Ovary (tissue), 9 donors: Measurements from ENCODE around the gene CTRB1. TPM values are rescaled to one million over a fixed set of nuclear protein-coding genes. Genes with fewer than 3 reads are reported as not detected.

Source experiments
- DNase-seq, 5 donors: peaks; one replicate each; pipeline ENCODE4 v3.0.0-alpha.2; 2019 to 2020
- H3K27ac ChIP-seq, 2 donors: fragments of 200-600 bp; one replicate each; pipeline versions ENCODE4 v1.5.1 to v1.8.0; 2019 to 2022
- H3K27me3 ChIP-seq: fragments of 200-600 bp; one replicate; pipeline ENCODE4 v1.8.0; 2022
- H3K36me3 ChIP-seq: fragments of 200-600 bp; sonication (generic); one replicate; pipeline ENCODE4 v1.5.1; 2019
- H3K4me1 ChIP-seq: one replicate; pipeline ENCODE4 v1.8.1; 2013; ENCODE audit warnings: mild to moderate bottlenecking, moderate library complexity; ENCODE audit not compliant: insufficient read depth
- H3K4me3 ChIP-seq: fragments of 200-600 bp; sonication (generic); one replicate; pipeline ENCODE4 v1.5.1; 2017
- H3K9me3 ChIP-seq, 2 donors: fragments of 200-600 bp in 1 of 2; sonication (generic) in 1 of 2; one replicate each; pipeline versions ENCODE4 v1.5.1 to v1.8.1; 2013 to 2019; ENCODE audit warnings: mild to moderate bottlenecking in 1 of 2, moderate library complexity in 1 of 2
- CTCF ChIP-seq, 3 donors: fragments of 450-650 bp in 2 of 3; fragments of 200-600 bp in 1 of 3; IDR thresholded peaks; one replicate each; pipeline versions ENCODE4 v1.5.1 to v1.8.0; 2016 to 2022; ENCODE audit warnings: antibody characterized with exemption in 3 of 3, mild to moderate bottlenecking in 1 of 3
- EP300 ChIP-seq: sonication (generic); formaldehyde crosslinking; IDR thresholded peaks from one replicate; pipeline ENCODE4 v1.6.1; 2017; ENCODE audit warnings: antibody characterized with exemption
- POLR2A ChIP-seq: fragments of 450-650 bp; IDR thresholded peaks from one replicate; pipeline ENCODE4 v1.6.1; 2017; ENCODE audit warnings: antibody characterized with exemption, mild to moderate bottlenecking, moderate library complexity
- WGBS, 3 donors: extraction: QIAGEN DNeasy Blood & Tissue Kit in 1 of 3; methylation state at CpG; one replicate each; pipeline versions ENCODE4 v1.1.5 to v1.1.7; 2013 to 2017; 5-methylcytosine and 5-hydroxymethylcytosine counted together
- intact Hi-C, 4 donors: fragments of 100-400 bp; cut with DNase I; formaldehyde crosslinking; loops; one replicate each; pipeline versions ENCODE4 v1.11.0 to v1.15.1; 2022 to 2023
- polyA plus RNA-seq, 2 donors: library from polyadenylated mRNA; stranded (reverse); fragments of 200-250 nt in 1 of 2; fragments of 350-450 nt in 1 of 2; fragmentation: Illumina TruSeq in 1 of 2; extraction: RNeasy Lipid Tissue Mini Kit (QIAGEN cat#74804) in 1 of 2; gene quantifications; one replicate each; pipeline ENCODE4 v1.2.3, GENCODE V29; 2013 to 2014
- total RNA-seq, 7 donors: library from RNA; depleted of rRNA in 2 of 7; stranded (reverse); fragments of >200 nt in 2 of 7; fragmentation: NEBNext Ultra II Directional in 3 of 7; extraction: Animal tissue kit (Norgen Biotek cat#: 25700) in 3 of 7; gene quantifications; one replicate each; pipeline versions ENCODE4 v1.1.0 to v1.2.4, GENCODE V29; 2016 to 2023
- donor health status: DM: no; HTN: no; CAD: no; lungs with moderate emphysema.
- donor health status: DM: no; HTN: no; CAD: no.
- donor health status: Bipolar disorder and iron deficiency.
- donor health status: DM: yes; HTN: yes; CAD: no.
- donor health status: DM: no; HTN: no; CAD: no.
- donor health status: DM: yes; HTN: yes; CAD: no.

Gene CTRB1
- total and polyA plus RNA-seq, 9 donors = 0.67 to 14.7 (median 3.1) TPM; not detected in 4

GRCh38 chr16:75247249-75247648, 28.5 kb downstream of the CTRB1 start:
- no peaks in the 10 kb centered on the region for H3K9me3 ChIP-seq
- TF ChIP-seq POLR2A = no peak
- TF ChIP-seq EP300 = no peak
- no peak for TF ChIP-seq CTCF (IDR thresholded peaks at IDR 0.05)
- peak in 2 of 5 donors; percentile 27 to 33 for DNase-seq
- H3K4me3 ChIP-seq = no peak overlapping the region
- no peaks in the 10 kb centered on the region for H3K27me3 ChIP-seq
- intact Hi-C loops = no loop called here
- H3K4me1 ChIP-seq = peaks cover 38% of the 10 kb centered on the region
- no peaks in the 10 kb centered on the region for H3K36me3 ChIP-seq
- peak overlapping the region; percentile 35 to 89 for H3K27ac ChIP-seq
- 75 to 80% (median 78%) methylated on average over 13 of the region's 13 CpGs for WGBS, 3 donors

GRCh38 chr16:75248142-75248535, 29.4 kb downstream of the CTRB1 start:
- Histone ChIP-seq H3K4me1 (peaks cover 45% of the 10 kb centered on the region), H3K27ac (no peak overlapping the region), H3K9me3 (no peaks in the 10 kb centered on the region), H3K4me3 (no peak overlapping the region), H3K27me3 (no peaks in the 10 kb centered on the region), H3K36me3 (no peaks in the 10 kb centered on the region)
- no peak for TF ChIP-seq EP300
- TF ChIP-seq POLR2A = no peak
- no peak for TF ChIP-seq CTCF (IDR thresholded peaks at IDR 0.05)
- DNase-seq = peak in 1 of 5 donors; percentile 34
- WGBS, 3 donors = 68 to 78% (median 76%) methylated on average over 13 of the region's 13 CpGs
- intact Hi-C loops = no loop called here

- Histone ChIP-seq H3K4me1 (peaks cover 48% of the 10 kb centered on the region), H3K27ac (peak overlapping the region in 1 of 2 donors; percentile 11)
- WGBS, 3 donors = 68 to 77% (median 73%) methylated on average over 17 of the region's 17 CpGs
These were observed 30.0 kb downstream of the CTRB1 start for GRCh38 chr16:75248536-75249380.

GRCh38 chr16:75249441-75249840, 30.7 kb downstream of the CTRB1 start:
- peak in 2 of 5 donors; percentile 19 to 24 for DNase-seq
- no peak for TF ChIP-seq CTCF (IDR thresholded peaks at IDR 0.05)
- TF ChIP-seq POLR2A = no peak
- TF ChIP-seq EP300 = no peak
- Histone ChIP-seq H3K9me3 (no peaks in the 10 kb centered on the region), H3K27ac (peak overlapping the region in 1 of 2 donors; percentile 11), H3K36me3 (no peaks in the 10 kb centered on the region), H3K4me1 (peaks cover 43% of the 10 kb centered on the region), H3K4me3 (no peak overlapping the region), H3K27me3 (no peaks in the 10 kb centered on the region)
- intact Hi-C loops = no loop called here
- WGBS, 3 donors = 65 to 77% (median 66%) methylated on average over 5 of the region's 5 CpGs

More at GRCh38 chr16:75248536-75249380, 30.0 kb downstream of the CTRB1 start:
- intact Hi-C loops = no loop called here
- no peaks in the 10 kb centered on the region for H3K27me3 ChIP-seq
- H3K4me3 ChIP-seq = no peak overlapping the region
- H3K36me3 ChIP-seq = no peaks in the 10 kb centered on the region
- DNase-seq = peak in 3 of 5 donors; percentile 35 to 45 (median 35)
- H3K9me3 ChIP-seq = no peaks in the 10 kb centered on the region
- no peak for TF ChIP-seq POLR2A
- no peak for TF ChIP-seq EP300
